GM04503 (cell line): ENCODE data around the gene DUOXA1.

Experiments
- DNase-seq: peaks from one replicate; pipeline ENCODE4 v3.0.0-alpha.2; 2012; ENCODE audit warnings: low read depth

DUOXA1 gene, protein sequence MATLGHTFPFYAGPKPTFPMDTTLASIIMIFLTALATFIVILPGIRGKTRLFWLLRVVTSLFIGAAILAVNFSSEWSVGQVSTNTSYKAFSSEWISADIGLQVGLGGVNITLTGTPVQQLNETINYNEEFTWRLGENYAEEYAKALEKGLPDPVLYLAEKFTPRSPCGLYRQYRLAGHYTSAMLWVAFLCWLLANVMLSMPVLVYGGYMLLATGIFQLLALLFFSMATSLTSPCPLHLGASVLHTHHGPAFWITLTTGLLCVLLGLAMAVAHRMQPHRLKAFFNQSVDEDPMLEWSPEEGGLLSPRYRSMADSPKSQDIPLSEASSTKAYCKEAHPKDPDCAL

DNA sequence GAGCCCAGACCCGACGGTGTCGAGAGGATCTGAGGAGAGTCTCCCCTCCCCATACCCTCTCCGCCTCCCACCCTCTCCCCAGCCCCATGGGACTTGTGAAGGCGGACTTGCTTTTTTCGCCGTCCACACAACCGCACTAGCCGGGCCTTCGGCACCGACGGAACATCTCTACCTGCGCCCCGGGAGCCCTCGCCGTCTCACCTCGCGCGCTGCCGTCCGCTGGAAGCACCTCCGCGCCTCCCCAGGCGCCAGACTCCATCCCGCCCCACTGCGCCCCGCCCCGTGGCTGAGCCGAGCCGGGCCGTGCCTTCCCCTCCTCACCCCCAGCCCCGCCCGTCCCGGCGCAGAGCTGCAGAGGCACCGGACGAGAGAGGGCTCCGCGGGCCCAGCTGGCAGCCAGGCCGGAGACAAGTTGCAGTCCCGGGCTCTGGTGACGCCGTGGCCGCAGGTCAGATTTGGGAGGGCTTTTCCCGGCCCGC lies at the start of gene DUOXA1, which contains the start of gene DUOX1:
TSS of gene DUOXA1 (minus strand) at position 229 of the 479 bp plus-strand sequence. CDS start 6,865 bp downstream, outside the sequence.
TSS of gene DUOX1 (plus strand) at position 344 of the 479 bp plus-strand sequence. CDS start 1,973 bp downstream, outside the sequence.
- no peak for DNase-seq

DNA sequence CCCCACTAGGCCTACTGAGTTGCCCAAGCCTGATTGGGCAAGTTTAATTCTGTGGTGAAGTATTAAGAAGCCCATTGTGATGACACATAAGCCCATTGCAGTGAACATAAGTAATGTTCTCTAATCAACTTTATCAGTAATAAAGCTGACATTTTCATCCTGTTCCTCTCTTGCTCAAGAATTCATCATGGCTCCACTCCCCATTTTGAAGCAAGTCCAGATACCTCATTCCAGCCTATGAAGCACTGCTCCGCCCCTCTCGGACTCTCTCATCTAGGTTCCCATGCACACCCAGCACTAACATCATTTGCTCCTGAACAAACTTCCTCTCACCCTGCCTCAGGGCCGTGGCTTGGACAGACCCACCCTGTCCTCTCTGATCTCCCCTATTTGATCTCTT lies 47.6 kb upstream of the DUOXA1 start:
- DNase-seq: no peak

DNA sequence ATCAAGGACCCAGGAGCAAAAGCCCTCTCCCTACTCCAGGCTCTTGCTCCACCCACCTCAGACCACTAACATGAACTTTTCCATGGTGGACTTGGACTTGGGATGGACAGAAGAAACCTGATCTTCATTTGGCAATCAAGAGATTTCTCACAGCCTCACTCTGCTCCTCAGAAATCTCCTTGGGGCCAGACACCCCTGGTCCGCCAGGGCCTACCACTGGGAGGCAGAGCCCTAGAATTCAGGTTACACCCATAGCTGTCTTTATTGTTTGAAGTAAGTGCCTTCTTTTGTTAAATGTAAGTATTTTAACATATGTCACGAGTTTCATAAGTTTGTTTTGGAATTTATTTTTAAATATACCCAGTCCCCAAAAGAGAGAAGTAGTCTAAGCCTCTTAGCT lies 44.9 kb upstream of the DUOXA1 start:
- no peak for DNase-seq

DNA sequence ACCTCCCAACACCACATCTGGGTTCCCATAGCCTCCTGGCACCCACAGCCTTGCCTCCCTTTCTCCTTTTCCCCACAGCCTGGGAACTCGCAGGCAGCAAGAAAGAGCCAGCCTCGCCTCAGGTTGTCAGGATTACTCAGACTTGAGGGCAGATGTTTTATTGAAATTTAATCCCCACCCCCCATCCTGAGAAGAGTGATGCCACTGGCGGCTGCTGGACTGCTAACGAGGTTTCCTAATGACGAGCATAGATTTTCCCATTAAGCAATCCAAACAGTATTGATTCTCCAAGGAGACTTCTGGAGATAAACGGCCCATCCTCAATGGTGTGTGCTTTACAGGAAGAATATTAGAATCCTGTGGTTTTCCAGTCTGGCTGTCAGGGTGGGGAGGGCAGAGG lies 44.4 kb upstream of the DUOXA1 start:
- no peak for DNase-seq

DNA sequence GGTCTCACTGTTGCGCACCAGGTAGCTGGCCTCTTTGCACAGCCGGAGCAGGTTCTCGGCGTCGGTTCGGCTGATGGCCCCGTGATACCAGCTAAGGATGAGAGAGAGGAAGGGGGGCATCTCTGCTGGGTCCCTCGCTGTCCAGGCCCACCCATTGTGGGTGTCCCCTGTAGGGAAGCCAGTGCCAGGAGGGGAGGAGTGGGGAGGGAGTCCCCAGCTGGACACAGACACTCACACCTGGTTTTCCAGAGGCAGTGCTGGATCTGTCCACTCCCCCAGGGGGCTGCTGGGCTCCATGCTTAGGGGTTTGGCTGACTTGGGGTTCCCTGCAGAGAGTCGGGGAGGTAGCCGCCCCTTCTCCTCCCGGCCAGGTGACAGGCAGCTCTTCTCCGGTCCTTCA lies 42.2 kb upstream of the DUOXA1 start:
- no peak for DNase-seq

DNA sequence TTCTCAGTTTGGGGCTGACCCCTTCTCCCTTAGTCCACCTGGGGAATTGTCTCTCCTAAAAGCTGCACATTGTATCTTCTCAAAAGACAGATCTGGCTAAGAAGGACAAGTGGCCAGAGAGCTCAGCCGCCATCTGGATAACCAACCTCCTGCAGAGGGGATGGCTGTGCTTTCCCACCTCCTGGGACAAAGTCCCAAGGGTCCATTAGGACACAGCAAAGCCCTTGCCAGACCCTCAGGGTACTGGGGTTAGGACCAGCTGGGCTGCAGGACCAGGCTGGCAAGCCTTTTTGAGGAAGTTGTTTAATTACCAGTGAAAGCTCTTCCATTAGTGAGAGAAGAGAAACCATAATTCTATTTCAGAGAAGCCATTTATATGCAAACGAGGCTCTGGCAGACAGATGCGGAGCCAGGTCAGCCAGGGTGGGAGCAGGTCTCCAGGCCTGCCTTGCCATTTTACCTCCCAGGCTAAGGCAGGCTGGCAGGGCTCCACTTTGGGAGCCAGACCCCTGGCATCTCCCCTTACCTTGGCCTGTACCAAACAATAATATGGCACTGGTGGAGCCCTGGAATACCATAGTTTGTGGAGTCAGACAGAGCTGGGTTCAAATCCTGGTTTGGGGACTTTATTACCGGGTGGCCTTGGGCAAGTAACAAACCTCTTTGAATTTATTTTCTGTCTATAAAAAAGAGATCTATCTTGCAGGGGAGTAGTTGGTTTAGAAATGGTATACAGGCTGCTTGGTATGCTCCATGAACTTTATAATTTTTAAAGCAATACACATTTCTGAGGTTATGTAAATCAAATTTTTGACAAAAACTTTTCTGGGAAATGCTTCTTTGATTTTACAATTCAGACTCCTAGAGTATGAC lies 40.2 kb upstream of the DUOXA1 start:
- DNase-seq: no peak

DNA sequence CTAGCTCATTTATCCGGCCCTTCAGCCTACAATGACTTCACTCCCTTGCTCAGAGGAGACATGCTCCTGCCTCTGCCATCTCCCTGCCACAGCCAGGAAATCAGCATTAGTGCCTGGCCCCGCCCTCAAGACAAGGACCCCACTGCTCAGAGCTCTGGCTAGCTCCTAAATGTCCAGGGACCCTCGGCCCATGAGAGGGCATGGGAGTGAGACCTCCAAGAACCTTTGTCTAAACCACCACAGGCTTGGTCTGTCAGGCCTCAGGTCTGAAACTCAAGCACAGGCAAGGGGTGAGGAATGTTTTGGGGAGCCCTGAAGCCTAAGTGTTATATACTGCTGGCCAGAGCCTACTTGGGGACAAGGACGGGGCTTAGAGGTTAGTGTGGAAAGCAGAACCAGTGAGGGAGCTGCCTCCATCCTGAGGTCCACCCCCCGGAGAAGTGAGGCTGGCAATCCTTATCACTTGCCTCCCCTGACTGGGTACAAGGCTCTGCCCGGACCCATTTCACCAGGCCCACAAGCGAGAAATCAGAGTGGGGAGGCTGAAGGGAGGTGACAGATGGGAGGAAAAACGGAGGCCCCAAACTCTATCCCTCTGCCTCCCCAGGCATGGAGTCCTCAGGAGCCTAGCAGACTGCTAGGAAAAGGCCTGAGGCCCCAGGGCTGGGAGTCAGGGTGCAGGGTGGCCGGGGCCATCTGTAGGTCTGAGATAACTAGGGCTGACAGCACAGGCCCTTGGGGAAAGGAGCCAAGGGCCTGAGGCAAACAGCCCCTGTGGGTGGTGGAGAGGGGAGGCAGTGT lies 39.3 kb upstream of the DUOXA1 start:
- DNase-seq: no peak

DNA sequence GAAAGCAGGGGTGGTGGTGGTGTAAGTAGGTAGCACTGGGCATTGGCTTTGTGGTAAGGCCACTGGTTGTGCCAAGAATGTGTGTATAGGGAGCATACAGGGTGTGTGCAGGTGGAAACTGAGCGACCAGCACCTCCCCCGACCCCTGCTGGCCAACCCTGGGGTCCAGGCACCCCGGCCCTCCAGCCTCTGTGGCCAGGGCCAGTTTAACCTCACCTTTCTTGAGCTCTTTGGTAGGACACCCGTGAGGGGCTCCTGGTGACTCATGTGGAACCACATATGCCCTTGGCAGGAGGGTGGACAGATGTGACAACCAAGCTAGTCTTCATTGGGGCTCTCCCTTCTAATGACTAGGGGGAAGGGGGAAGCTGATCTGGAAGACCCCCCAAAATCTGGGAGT lies 38.6 kb upstream of the DUOXA1 start:
- DNase-seq: no peak

DNA sequence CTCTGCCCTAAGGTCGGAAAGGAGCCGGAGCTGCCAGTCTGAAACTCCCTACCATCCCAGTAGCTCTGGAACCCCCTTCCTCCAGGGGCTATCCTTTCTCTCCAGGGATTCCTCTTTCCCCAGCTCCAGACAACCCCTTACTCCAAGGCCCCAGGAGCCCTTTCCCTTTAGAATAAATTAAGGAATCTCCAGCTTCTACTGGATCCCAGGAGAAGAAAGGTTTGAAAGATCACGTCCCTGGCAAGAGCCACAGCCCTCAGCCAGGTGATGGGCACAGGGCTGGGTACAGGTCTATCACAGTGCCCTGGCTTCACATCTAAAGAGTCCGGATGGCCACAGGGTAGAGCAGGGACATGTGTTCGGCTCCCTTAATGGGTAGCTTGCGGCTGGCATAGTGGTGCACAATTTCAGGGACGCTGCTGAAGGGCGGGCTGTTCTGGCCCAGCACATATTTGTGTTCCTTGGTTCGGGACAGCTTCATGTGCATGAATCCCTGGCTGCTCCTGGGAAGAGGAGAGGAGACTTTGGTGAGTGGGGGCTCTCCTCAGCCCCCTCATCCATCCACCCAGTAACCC lies 38.0 kb upstream of the DUOXA1 start:
- DNase-seq: no peak

DNA sequence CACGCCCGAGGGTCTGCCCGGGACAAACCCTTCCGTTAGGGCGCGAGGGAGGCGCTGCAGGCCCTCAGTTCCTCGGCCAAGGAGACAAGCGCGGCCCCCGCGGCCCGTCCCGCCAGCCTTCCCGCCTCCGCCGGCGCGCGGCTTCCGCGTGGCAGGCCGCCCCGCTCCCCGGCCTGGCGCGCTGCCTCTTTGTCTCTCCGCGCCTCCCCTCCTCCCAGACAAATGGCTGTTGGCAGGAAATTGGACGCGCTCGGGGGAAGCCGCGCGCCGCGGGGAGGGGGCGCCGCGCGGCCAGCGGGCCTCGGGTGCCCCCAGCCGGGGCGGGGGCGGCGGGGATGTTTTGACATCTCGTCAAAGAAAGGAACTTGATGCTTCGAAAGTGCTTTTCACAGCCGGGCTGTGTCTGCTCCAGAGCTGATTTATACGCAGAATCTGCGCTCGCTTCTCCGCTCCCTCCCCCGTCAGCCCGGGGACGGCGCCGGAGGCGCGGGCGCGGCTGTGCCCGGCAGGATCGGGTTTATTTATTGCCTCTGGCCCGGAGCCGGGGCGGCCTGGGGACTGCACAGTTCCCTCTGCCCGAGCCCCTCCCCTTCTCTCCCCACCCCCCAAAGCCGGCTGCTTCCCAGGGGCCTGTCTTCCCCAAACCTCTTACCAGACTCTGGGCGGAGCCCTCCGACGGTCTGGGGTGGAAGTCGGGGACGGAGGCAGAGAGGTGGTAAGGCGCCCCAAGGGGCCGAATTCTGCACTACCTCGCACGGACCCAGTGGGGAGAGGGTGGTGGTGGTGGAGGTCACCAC lies 37.4 kb upstream of the DUOXA1 start:
- peak; percentile 39 for DNase-seq

DNA sequence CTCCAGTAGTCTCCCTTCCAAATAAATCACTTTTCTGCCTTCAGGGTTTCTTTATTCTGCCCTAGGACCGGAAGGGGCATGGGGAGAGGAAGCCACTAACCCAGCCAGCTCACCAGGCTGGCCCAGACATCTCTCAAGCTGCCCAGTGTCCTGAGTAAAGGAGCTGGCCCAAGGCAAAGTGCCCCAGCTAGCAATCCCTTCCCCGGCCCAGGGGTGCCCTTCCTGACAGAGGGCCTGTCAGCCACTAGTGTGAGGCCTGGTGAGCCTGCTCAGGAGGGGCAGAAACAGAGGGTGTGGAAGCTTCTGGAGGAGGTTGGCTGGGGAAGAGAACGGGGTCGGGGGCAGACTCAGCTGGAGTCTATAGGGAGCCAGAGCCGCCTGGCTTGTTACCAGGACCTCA lies 35.9 kb upstream of the DUOXA1 start:
- no peak for DNase-seq

DNA sequence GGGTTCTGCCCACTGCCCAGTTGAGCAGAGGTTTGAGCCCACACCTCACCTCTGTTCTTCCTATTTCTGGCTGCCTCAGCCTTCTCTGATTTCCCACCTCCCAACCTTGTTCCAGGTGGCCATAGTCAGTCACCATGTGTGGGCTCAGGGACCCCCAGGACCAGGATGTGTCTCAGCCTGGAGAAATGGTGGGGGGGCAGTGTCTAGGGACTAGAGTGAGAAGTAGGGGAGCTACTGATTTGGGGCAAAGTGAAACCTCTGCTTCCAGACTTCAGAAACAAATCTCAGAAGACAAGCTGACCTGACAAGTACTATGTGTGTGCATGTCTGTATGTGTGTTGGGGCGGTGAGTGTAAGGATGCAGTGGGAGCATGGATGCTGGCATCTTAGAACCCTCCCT lies 35.2 kb upstream of the DUOXA1 start:
- no peak for DNase-seq

DNA sequence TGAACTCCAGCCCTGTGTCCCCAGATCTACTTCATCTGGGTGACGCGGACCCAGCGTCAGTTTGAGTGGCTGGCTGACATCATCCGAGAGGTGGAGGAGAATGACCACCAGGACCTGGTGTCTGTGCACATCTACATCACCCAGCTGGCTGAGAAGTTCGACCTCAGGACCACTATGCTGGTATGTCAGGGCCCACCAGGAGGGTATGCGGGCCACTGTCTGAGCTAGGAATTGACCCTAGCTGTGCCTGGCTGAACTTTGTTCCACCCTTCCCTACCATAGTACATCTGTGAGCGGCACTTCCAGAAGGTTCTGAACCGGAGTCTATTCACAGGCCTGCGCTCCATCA lies 33.8 kb upstream of the DUOXA1 start:
- no peak for DNase-seq

DNA sequence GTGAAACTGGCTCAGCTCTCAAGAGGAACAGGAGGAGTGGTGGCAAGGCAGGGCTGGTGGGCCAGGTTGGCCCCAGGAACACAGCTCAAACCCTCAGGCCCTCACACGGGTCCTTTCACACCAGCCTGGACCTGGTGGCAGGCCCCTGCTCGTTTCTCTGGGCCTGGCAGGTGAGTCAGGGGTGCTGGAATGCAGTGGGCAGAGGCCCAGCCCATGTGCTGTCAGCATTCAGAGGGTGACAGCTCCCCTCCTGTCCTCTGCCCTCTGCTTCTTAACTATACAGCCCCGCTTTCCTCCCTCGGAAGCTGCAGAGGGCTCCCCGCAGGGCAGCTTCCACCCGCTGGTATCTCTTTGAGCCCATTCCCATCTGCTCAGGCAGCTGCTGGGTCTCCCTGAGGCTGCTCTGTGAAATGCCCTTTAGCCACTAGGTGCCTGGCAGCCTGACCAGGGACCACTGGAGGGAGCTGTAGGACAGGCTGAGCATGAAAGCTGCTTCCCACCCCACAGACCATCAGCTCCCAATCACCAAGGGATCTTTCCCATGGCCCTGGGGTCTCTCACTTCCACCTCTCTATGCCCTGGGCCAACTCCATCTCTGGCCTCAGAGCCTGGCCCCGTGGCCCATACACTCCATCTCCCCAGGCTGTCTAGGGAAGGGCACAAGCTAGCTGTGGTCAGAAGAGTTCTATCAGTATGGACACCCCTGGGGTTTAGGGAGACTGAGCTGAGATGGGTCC lies 33.3 kb upstream of the DUOXA1 start:
- DNase-seq: no peak

DNA sequence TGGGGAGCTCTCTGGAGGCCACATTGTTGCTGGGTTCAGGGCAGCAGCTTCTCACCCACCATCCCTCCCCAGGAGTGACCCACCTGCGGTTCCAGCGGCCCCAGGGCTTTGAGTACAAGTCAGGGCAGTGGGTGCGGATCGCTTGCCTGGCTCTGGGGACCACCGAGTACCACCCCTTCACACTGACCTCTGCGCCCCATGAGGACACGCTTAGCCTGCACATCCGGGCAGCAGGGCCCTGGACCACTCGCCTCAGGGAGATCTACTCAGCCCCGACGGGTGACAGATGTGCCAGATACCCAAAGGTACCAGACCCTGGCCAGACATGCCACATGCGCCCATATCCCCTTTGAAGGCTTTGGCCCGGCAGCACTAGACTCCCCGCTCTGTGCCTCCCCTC lies 32.0 kb upstream of the DUOXA1 start:
- no peak for DNase-seq

DNA sequence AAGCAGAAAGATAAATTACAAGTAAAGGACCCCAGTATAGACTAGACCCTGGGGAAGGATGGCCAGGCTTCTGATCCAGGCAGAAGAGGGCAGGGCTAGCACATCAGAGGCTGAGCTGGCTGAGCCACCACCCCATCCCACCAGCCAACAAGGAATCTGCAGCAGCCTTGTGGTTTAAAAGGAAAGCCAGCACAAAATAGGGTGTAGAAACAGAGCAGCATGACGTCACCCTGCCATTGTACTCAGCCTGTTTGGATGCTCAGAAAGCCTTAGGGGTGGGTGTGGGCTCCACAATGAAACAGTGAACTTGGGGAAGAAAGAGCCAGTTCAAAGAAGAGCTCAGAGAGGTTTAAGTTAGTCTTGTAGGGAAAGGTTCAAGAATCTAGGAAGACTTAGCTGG lies 28.3 kb upstream of the DUOXA1 start:
- peak; percentile 59 for DNase-seq

DNA sequence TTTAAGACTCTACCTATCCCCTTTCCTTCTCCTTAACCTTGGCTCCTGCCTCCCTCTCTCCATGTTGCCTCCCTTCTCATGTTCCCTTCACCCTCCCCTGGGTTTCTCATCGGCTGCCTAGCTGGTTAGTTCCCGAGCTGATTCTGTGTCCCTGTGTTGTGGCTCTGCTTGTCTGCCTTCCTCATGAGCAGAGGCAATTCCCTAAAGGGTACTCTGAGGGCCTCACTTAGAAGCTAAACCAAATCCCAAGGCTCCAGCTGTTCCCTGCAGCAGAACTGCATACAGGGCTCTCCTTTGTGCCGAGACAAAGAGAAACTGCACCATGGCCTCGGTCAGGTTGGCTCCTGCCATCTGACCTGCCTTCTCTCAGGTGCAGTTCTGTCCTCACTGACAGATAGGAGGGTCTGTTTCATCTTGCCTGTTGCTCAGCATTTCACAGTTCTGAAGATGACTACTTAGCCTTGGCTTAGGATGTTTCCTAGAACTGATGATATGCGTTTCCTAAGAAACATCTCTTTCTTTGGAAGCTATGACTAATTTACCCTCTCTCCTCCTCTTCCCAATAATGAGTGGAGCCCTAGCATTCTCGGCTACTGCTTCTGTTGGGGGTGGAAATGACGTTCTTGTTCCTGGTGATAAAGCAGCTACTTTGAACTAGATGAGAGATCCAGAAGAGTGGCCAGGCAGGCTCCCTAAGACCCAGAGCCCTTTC lies 27.2 kb upstream of the DUOXA1 start:
- DNase-seq: peak; percentile 74

DNA sequence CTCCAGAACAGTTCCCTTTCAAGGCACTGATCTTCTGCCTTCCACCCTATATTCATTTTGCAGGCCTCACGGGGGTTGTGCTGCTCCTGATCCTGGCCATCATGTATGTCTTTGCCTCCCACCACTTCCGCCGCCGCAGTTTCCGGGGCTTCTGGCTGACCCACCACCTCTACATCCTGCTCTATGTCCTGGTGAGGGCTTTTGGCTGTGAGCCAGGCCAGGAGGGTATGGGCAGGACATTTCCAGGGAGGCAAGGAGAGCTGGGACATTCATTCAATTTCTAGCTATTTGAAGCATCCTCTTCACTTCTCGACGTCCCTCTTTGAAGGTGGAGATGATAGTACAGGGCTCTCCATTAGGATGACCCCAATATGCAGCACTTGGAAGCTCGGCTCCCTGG lies 26.1 kb upstream of the DUOXA1 start:
- DNase-seq: no peak

DNA sequence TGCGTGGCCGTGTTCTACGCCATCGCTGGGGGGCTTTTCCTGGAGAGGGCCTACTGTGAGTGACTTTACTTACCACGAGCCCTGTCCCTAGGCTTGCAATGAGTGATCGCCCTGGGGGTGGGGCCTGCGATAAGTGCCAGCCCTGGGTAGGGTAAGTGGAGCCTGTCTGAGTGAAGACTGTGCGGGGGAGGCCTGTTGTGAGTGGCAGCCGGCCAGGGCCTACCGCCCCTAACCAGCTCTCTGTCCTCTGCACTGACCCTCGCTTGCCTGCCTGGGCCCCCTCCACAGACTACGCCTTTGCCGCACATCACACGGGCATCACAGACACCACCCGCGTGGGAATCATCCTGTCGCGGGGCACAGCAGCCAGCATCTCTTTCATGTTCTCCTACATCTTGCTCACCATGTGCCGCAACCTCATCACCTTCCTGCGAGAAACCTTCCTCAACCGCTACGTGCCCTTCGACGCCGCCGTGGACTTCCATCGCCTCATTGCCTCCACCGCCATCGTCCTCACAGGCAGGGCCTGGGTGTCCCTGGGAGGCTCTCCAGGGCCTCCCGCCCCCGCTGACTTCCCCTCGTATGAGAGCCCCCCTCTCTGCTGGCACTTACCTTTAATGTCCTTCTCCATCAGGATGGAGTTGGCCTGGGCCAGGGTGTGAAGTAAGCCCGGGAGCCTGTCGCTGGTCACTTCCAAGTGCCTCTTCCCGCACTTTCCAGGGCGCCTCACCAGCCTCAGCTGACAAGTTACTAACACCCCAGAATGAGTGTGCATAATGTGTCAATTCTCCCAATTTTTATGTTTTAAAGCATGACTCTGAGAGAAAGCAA lies 22.5 kb upstream of the DUOXA1 start:
- DNase-seq: no peak
